GM12878 (cell line): ENCODE data around the gene SUGP2. TPM values are rescaled to one million over a fixed set of nuclear protein-coding genes. Genes with fewer than 3 reads are reported as not detected.

Source experiments
- ATAC-seq: fragments of 200-7000 bp; cut with Tn5 transposase; 3 replicates; pipeline ENCODE4 v1.9.1; 2020; ENCODE audit warnings: mild to moderate bottlenecking, moderate library complexity
- BruUV-seq: library from RNA; stranded (reverse); fragments of 400-500 nt; replicated peaks from 2 replicates; lab custom pipeline; 2021; lab: Mats Ljungman, UMichigan
- CTCF ChIA-PET: fragments of 300-600 bp; sonication (Branson Sonifier 250); formaldehyde crosslinking; extraction: SDS; loops from one replicate; lab custom pipeline; 2021; ENCODE audit warnings: inconsistent platforms; lab: Yijun Ruan, JAX
- POLR2A ChIA-PET: fragments of 350-600 bp; formaldehyde crosslinking; extraction: SDS; loops from one replicate; lab custom pipeline; 2021; ENCODE audit warnings: inconsistent platforms; lab: Charles Lee
- RAD21 ChIA-PET: fragments of 300-600 bp; sonication (Branson Sonifier 250); formaldehyde crosslinking; loops from one replicate; lab custom pipeline; 2023; ENCODE audit warnings: antibody characterized with exemption; ENCODE audit not compliant: unreplicated experiment; lab: Charles Lee
- SMC1A ChIA-PET: fragments of 300-600 bp; sonication (Branson Sonifier 250); formaldehyde crosslinking; loops from one replicate; lab custom pipeline; 2023; ENCODE audit not compliant: unreplicated experiment, uncharacterized antibody; lab: Charles Lee
- DNase-seq: peaks from one replicate; pipeline ENCODE4 v3.0.0-alpha.2; 2011; ENCODE audit warnings: low read depth, low spot score
- FAIRE-seq: peaks from 3 replicates; lab custom pipeline; 2011; peaks lifted over from hg19 to GRCh38; lab: Jason Lieb, UNC
- H2AFZ ChIP-seq: 2 replicates; pipeline ENCODE4 v1.6.0; 2011; ENCODE audit warnings: low read depth, low read length, control low read depth; ENCODE audit not compliant: control insufficient read depth
- H3K27ac ChIP-seq: 2 replicates; pipeline ENCODE4 v1.5.1; 2011; ENCODE audit warnings: control low read depth; ENCODE audit not compliant: control insufficient read depth, insufficient read depth
- H3K27me3 ChIP-seq, 2 experiments: replicated peaks in 1 of 2; 2 replicates each; pipeline versions ENCODE4 v1.6.0 to v1.6.1; 2011; ENCODE audit warnings: low read length in 1 of 2; ENCODE audit not compliant: control insufficient read depth in 2 of 2, insufficient read depth in 2 of 2
- H3K36me3 ChIP-seq, 2 experiments: 2 replicates each; pipeline ENCODE4 v1.5.1; 2011; ENCODE audit warnings: low read length in 1 of 2; ENCODE audit not compliant: control insufficient read depth in 2 of 2, insufficient read depth in 2 of 2
- H3K4me1 ChIP-seq: 2 replicates; pipeline ENCODE4 v1.6.1; 2011; ENCODE audit warnings: mild to moderate bottlenecking, low read length, moderate library complexity, mixed read lengths; ENCODE audit not compliant: control insufficient read depth, insufficient read depth
- H3K4me2 ChIP-seq: 2 replicates; pipeline ENCODE4 v1.6.0; 2011; ENCODE audit warnings: control low read depth; ENCODE audit not compliant: control insufficient read depth, insufficient read depth
- H3K4me3 ChIP-seq: fragments of 200-600 bp; sonication (generic); 2 replicates; pipeline ENCODE4 v1.5.1; 2016
- H3K79me2 ChIP-seq: 2 replicates; pipeline ENCODE4 v1.6.0; 2011; ENCODE audit warnings: low read length; ENCODE audit not compliant: control insufficient read depth, insufficient read depth
- H3K9ac ChIP-seq: 2 replicates; pipeline ENCODE4 v1.8.0; 2011; ENCODE audit warnings: low read length, control low read depth, mixed read lengths; ENCODE audit not compliant: control insufficient read depth, insufficient read depth
- H3K9me3 ChIP-seq: replicated peaks from 3 replicates; pipeline ENCODE4 v1.5.1; 2011; ENCODE audit warnings: mild to moderate bottlenecking, low read length; ENCODE audit not compliant: control insufficient read depth, insufficient read depth
- H4K20me1 ChIP-seq: 2 replicates; pipeline ENCODE4 v1.6.0; 2011; ENCODE audit not compliant: control insufficient read depth, insufficient read depth
- CEBPB ChIP-seq, 2 experiments: fragments of 150-350 bp in 1 of 2; IDR thresholded peaks; 2 replicates each; pipeline ENCODE4 v1.6.1; 2012 to 2014; ENCODE audit warnings: low read depth in 2 of 2, low read length in 2 of 2, borderline replicate concordance in 1 of 2, inconsistent platforms in 1 of 2
- E2F8 ChIP-seq: fragments of 450-650 bp; IDR thresholded peaks from 2 replicates; pipeline ENCODE4 v1.6.1; 2018; ENCODE audit warnings: mild to moderate bottlenecking, low read depth, moderate library complexity; ENCODE audit not compliant: partially characterized antibody
- JUND ChIP-seq: IDR thresholded peaks from 2 replicates; pipeline ENCODE4 v1.6.1; 2012; ENCODE audit warnings: low read depth, mild to moderate bottlenecking, low read length, improper control_type of control experiment, moderate library complexity
- POLR2AphosphoS2 ChIP-seq: IDR thresholded peaks from 2 replicates; pipeline ENCODE4 v1.6.1; 2011; ENCODE audit warnings: low read depth, mild to moderate bottlenecking, low read length, improper control_type of control experiment, moderate library complexity
- RFX5 ChIP-seq: IDR thresholded peaks from 2 replicates; pipeline ENCODE4 v1.6.1; 2011; ENCODE audit warnings: low read depth, low read length, improper control_type of control experiment
- SIX5 ChIP-seq: IDR thresholded peaks from 2 replicates; pipeline ENCODE4 v1.6.1; 2011; ENCODE audit warnings: mild to moderate bottlenecking, low read depth, low read length, moderate library complexity; ENCODE audit not compliant: severe bottlenecking
- WGBS: methylation state at CpG from one replicate; pipeline ENCODE4 v1.1.6; 2016; ENCODE audit warnings: low lambda C conversion rate; ENCODE audit not compliant: insufficient replicate concordance, insufficient coverage; ENCODE audit errors: missing lambda C conversion rate; 5-methylcytosine and 5-hydroxymethylcytosine counted together
- in situ Hi-C: fragments of 300-500 bp; cut with MboI; formaldehyde crosslinking; loops from 9 replicates; pipeline ENCODE4 v1.14.3; 2018; ENCODE audit warnings: mixed read lengths
- intact Hi-C: fragments of 100-400 bp; cut with micrococcal nuclease; formaldehyde crosslinking; loops from one replicate; pipeline ENCODE4 v1.14.2; 2022; ENCODE audit not compliant: unreplicated experiment
- polyA plus RNA-seq, 11 experiments: library from polyadenylated mRNA; depleted of rRNA in 4 of 11; unstranded in 6 of 11; stranded (reverse) in 5 of 11; fragments of >200 nt; fragmentation: Nextera tagmentation in 4 of 11; fragmentation: Illumina TruSeq in 1 of 11; extraction: Ambion mirVana in 4 of 11; extraction: Trizol in 1 of 11; gene quantifications; 1 replicate in 1 of 11; 2 replicates in 10 of 11; pipeline versions ENCODE4 v1.2.1 to v1.2.3, GENCODE V29; 2011 to 2016; ENCODE audit warnings: inconsistent platforms in 2 of 11, missing spikeins in 2 of 11, low read depth in 1 of 11
- total RNA-seq, 4 experiments: library from RNA; depleted of rRNA in 3 of 4; stranded (reverse); fragments of >200 nt in 3 of 4; fragmentation: Illumina TruSeq in 1 of 4; extraction: Trizol in 1 of 4; gene quantifications; 2 replicates each; pipeline versions ENCODE4 v1.2.1 to v1.2.3, GENCODE V29; 2013 to 2021
- TF ChIP-seq, protein P1 (sequence below): fragments of 450-650 bp; IDR thresholded peaks from 2 replicates; pipeline ENCODE4 v1.6.1; 2017; ENCODE audit warnings: mild to moderate bottlenecking, moderate library complexity

SUGP2 gene
- total and polyA plus RNA-seq, 10 of the 15 experiments (the other 5 are each of a cell fraction or from before 2014, with no cell fraction given) = 15.0 to 120 (median 57.2) TPM

- TF ChIP-seq E2F8 (no peak), SIX5 (no peak), POLR2AphosphoS2 (no peak)
Measured at GRCh38 chr19:19042732-19043280, 9.5 kb upstream of the SUGP2 start (continued).

DNA sequence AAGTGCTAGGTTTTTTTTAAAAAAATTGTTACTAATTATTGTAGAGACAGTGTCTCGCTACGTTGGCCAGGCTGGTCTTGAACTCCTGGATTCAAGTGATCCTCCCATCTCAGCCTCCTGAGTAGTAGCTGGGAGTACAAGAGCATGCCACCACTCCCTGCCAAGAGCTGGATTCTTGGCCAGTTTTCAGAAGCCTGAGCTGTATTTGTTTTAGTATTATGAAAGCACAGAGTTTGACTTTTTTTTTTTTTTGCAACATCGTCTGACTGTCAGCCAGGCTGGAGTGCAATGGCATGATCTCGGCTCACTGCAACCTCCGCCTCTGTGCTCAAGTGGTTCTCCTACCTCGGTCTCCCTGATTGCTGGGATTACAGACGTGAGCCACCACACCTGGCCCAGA is 7.1 kb upstream of the SUGP2 start:
- ATAC-seq (no peak), FAIRE-seq (no peak), DNase-seq (no peak)
- ChIA-PET RAD21 (no interaction called here), POLR2A (no interaction called here), CTCF (interaction anchor here (0.6 kb wide), 1 partner anchor 345 kb away, joined by 3 read pairs; no protein-coding TSS in a partner anchor), SMC1A (interaction anchor here (1.1 kb wide), 1 partner anchor 9 kb away, joined by 4 read pairs; no protein-coding TSS in a partner anchor)
- H3K9me3 ChIP-seq = peaks cover 2% of the 10 kb centered on the region; the same call in 1 of the 3 replicates
- WGBS = 97% methylated on average over 7 of the region's 7 CpGs
- H3K4me3 ChIP-seq = no peak overlapping the region
- no peak overlapping the region for H3K9ac ChIP-seq
- no peaks in the 10 kb centered on the region for H3K27me3 ChIP-seq
- in situ Hi-C loops (no loop called here), intact Hi-C loops (no loop called here)
- no peak overlapping the region for H2AFZ ChIP-seq
- no TSS peak for BruUV-seq
- H3K27ac ChIP-seq = no peak overlapping the region
- no peak overlapping the region for H3K4me2 ChIP-seq
- H3K36me3 ChIP-seq = peaks cover 4 to 18% of the 10 kb centered on the region in 2 experiments; a peak in 3 of 4 replicates
- peaks cover 10% of the 10 kb centered on the region for H3K79me2 ChIP-seq
- H4K20me1 ChIP-seq = no peaks in the 10 kb centered on the region
- H3K4me1 ChIP-seq = 0 out of 2 replicates have a peak, but pooled peaks cover under 1% of the 10 kb centered on the region
- no peak for TF ChIP-seq JUND
- no peak for TF ChIP-seq RFX5
- TF ChIP-seq, protein P1, sequence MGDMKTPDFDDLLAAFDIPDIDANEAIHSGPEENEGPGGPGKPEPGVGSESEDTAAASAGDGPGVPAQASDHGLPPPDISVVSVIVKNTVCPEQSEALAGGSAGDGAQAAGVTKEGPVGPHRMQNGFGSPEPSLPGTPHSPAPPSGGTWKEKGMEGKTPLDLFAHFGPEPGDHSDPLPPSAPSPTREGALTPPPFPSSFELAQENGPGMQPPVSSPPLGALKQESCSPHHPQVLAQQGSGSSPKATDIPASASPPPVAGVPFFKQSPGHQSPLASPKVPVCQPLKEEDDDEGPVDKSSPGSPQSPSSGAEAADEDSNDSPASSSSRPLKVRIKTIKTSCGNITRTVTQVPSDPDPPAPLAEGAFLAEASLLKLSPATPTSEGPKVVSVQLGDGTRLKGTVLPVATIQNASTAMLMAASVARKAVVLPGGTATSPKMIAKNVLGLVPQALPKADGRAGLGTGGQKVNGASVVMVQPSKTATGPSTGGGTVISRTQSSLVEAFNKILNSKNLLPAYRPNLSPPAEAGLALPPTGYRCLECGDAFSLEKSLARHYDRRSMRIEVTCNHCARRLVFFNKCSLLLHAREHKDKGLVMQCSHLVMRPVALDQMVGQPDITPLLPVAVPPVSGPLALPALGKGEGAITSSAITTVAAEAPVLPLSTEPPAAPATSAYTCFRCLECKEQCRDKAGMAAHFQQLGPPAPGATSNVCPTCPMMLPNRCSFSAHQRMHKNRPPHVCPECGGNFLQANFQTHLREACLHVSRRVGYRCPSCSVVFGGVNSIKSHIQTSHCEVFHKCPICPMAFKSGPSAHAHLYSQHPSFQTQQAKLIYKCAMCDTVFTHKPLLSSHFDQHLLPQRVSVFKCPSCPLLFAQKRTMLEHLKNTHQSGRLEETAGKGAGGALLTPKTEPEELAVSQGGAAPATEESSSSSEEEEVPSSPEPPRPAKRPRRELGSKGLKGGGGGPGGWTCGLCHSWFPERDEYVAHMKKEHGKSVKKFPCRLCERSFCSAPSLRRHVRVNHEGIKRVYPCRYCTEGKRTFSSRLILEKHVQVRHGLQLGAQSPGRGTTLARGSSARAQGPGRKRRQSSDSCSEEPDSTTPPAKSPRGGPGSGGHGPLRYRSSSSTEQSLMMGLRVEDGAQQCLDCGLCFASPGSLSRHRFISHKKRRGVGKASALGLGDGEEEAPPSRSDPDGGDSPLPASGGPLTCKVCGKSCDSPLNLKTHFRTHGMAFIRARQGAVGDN = no peak
- TF ChIP-seq CEBPB (IDR thresholded peaks at IDR 0.05; ENCODE audit: borderline replicate concordance in 1 of 2, low read depth in 2 of 2, low read length in 2 of 2) = no peak
